ENCODE results near the gene BMPR1B. TPM values are rescaled to one million over a fixed set of nuclear protein-coding genes. Genes with fewer than 3 reads are reported as not detected.

BMPR1B gene
- total and polyA plus RNA-seq, 12 donors: 0.04 to 7.8 (median 2.5) TPM

DNA sequence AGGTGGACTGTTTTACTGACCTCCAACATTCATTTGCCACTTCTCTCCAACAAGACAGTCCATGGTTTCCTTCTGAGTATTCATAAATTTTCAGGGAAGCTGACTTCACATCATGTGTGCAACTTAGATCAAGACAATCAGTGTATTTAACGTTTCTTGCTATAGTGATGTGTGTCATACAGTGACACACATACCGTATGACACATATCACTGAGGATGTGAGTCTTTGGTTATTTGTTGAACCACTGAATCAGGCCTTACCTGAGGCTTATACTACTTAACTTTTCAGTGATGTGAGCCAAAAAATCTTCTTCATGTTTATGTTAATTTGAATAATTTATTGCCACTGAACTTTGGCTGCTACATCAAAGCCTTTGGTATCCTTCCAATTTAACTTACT lies 166.8 kb downstream of the BMPR1B start:
- Histone ChIP-seq H3K9me3 (no peaks in the 10 kb centered on the region), H3K36me3 (no peaks in the 10 kb centered on the region), H3K4me1 (no peaks in the 10 kb centered on the region), H3K27me3 (no peaks in the 10 kb centered on the region), H3K4me3 (no peak overlapping the region), H3K27ac (no peak overlapping the region)
- 68 to 87% methylated on average over 2 of the region's 2 CpGs for WGBS, 2 donors
- TF ChIP-seq, protein P1, sequence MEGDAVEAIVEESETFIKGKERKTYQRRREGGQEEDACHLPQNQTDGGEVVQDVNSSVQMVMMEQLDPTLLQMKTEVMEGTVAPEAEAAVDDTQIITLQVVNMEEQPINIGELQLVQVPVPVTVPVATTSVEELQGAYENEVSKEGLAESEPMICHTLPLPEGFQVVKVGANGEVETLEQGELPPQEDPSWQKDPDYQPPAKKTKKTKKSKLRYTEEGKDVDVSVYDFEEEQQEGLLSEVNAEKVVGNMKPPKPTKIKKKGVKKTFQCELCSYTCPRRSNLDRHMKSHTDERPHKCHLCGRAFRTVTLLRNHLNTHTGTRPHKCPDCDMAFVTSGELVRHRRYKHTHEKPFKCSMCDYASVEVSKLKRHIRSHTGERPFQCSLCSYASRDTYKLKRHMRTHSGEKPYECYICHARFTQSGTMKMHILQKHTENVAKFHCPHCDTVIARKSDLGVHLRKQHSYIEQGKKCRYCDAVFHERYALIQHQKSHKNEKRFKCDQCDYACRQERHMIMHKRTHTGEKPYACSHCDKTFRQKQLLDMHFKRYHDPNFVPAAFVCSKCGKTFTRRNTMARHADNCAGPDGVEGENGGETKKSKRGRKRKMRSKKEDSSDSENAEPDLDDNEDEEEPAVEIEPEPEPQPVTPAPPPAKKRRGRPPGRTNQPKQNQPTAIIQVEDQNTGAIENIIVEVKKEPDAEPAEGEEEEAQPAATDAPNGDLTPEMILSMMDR (IDR thresholded peaks at IDR 0.05): no peak
- no peak for ATAC-seq
- intact Hi-C loops (cut with DNase I): no loop called here
- no peak for DNase-seq

DNA sequence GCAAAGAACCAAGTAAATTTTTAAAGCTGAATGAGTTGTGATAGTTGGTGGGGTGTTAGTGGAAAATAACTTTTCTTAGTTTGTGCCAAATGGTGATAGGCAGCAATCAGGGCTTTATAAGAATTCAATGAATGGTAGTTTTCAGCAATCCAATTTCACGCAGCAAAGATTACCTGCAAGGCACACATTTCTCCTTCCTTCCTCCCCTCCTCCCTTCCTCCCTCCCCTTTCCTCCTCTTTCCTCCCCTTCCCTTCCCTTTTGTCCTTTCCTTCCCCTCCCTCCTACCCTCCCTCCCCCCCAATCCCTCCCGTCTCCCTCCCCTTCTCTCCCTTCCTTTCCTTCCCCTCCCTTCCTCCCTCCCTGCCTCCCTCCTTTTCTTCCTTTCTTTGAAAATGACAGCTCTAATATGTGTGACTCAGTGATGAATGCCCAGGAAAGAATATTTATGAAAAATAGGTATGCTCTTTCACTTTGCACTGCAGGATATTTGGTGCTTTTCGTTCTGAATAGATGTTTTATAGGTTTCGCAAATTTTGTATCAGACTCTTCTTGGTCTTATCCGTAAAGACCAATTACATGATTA lies 168.1 kb downstream of the BMPR1B start:
- H3K27ac ChIP-seq: no peak overlapping the region
- H3K4me3 ChIP-seq: no peak overlapping the region
- DNase-seq (no peak), ATAC-seq (no peak)
- H3K9me3 ChIP-seq: no peaks in the 10 kb centered on the region
- no peaks in the 10 kb centered on the region for H3K27me3 ChIP-seq
- TF ChIP-seq, protein P1 (IDR thresholded peaks at IDR 0.05): no peak
- no peaks in the 10 kb centered on the region for H3K36me3 ChIP-seq
- intact Hi-C loops (cut with DNase I): no loop called here
- no peaks in the 10 kb centered on the region for H3K4me1 ChIP-seq
- WGBS, 2 donors: 70 to 79% methylated on average over 5 of the region's 5 CpGs

DNA sequence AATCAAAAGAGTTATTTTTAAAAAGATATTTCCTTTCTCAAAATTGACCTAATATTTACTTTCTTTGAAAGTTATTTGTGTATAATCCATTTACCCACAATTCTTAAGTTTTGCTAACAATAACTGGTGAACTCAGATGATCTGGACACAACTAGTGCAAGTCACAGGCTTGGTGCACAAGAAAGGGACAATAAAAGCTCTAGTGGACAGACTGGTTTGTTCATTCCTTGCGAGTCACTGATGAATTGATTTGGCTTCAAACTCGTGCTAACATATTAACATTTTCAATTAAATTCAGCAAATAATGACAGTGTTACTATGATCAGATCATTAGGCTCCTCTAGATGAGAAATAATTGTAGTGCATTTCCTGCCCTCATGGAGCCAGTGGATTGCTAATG lies 169.2 kb downstream of the BMPR1B start:
- H3K4me1 ChIP-seq: no peaks in the 10 kb centered on the region
- 90 to 92% methylated on average over 2 of the region's 2 CpGs for WGBS, 2 donors
- no peak overlapping the region for H3K4me3 ChIP-seq
- no peaks in the 10 kb centered on the region for H3K9me3 ChIP-seq
- H3K36me3 ChIP-seq: no peaks in the 10 kb centered on the region
- ATAC-seq: no peak
- intact Hi-C loops (cut with DNase I): no loop called here
- TF ChIP-seq, protein P1 (IDR thresholded peaks at IDR 0.05): no peak
- DNase-seq: no peak
- no peaks in the 10 kb centered on the region for H3K27me3 ChIP-seq
- H3K27ac ChIP-seq: no peak overlapping the region

DNA sequence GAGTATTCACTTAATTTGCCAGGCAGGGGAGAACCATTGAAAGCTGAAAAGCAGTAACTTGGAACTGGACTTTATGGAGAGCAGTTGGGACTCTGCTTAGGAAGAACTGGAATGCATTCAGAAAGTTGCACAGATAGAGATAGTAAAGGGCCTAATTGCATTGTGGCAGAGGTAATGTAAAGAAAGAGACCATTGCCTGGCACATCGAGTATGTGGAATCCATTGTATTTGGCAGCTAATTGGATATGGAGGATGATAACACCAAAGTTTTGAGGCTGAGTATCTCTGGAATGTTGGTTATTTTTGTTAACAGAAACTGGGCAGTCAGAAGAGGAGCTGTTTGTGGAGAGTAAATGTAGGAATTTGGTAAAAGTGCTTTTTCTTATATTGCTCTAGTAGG lies 169.9 kb downstream of the BMPR1B start:
- H3K9me3 ChIP-seq: no peaks in the 10 kb centered on the region
- H3K4me3 ChIP-seq: no peak overlapping the region
- intact Hi-C loops (cut with DNase I): no loop called here
- DNase-seq: no peak
- no peak overlapping the region for H3K27ac ChIP-seq
- H3K27me3 ChIP-seq: no peaks in the 10 kb centered on the region
- H3K36me3 ChIP-seq: no peaks in the 10 kb centered on the region
- no peak for ATAC-seq
- WGBS, 2 donors: 49 to 54% methylated on average over 1 of the region's 1 CpG
- TF ChIP-seq, protein P1 (IDR thresholded peaks at IDR 0.05): no peak
- H3K4me1 ChIP-seq: no peaks in the 10 kb centered on the region
